Uterus (tissue), 2 donors: ENCODE measurements around the gene PARP6.

Experiments used
- CTCF ChIP-seq, 4 experiments: fragments of 200-600 bp in 2 of 4; fragments of 450-650 bp in 2 of 4; sonication (generic) in 2 of 4; IDR thresholded peaks; one replicate each; pipeline ENCODE4 v1.5.1; 2016 to 2019; ENCODE audit warnings: antibody characterized with exemption in 4 of 4, mild to moderate bottlenecking in 2 of 4, moderate library complexity in 1 of 4
- POLR2A ChIP-seq, 2 donors: fragments of 450-650 bp; IDR thresholded peaks; one replicate each; pipeline ENCODE4 v1.6.1; 2016; ENCODE audit warnings: antibody characterized with exemption in 2 of 2, mild to moderate bottlenecking in 1 of 2, moderate library complexity in 1 of 2

- TF ChIP-seq POLR2A (IDR thresholded peaks at IDR 0.05) = no peak
- no peak for TF ChIP-seq CTCF (IDR thresholded peaks at IDR 0.05)
These were observed 12.4 kb upstream of the PARP6 start for GRCh38 chr15:72284781-72285180.
